Measurements from ENCODE around the gene DNAJC6.

The DNAJC6 gene

DNA sequence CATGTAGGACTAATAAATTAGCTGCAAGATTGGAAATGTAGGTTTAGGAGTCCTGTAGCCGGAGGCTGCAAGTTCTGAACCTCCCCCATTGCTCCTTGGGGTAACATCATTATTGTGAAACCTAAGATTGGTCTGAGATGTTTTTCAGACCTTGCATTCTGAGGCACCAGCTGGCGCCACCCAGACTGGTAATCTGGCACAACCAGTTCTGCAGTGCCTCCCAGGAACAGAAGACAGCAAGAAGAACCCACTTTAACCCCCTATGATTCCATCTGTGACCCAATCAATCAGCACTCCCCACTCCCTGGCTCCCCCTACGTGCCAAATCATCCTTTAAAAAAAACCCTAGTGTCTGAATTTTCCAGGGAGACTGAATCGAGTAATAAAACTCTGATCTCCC is 11.6 kb upstream of the DNAJC6 start:
- no peak for DNase-seq

DNA sequence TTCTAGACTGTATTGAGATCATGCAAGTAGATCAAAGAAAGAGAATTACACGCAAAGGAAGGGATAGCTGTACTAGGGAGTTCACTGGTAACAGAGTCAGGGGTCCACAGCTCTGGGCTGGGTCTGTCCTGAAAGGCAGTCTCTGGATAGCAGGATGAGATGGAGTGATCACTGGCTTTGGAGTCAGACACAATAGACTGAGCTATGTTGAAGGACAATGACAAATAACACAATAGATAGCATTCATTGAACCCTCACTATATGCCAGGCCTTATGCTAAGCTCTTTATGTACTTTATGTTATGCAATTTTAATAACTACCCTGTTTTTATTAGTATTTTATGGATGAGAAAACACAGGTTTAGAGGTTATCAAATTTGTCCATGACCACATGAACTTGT is 10.0 kb upstream of the DNAJC6 start:
- DNase-seq, result no peak

DNA sequence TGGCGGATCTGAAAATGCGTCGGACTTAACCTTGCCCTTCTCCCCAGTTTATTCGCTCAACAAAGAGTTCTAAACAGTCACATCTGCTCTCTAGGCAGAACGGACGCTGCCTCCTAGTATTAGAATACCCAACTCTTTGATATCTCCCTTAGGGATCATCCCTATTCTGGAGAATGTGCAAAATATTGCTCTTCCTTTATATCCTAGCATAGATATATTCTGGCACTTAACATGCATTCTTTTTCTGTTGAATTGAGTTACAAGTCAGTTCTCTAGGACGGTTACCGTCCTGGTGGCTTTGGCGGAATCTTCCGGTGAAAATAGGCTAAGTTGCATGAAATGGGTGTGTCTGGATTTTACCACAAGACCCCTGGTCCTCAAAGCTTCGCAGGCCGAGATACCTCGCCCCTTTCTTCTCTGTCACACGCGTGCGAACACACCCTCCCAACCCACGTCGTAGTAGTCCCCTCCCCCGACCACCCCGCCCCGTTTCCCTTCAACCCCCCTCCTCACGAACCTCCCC is 501 bp upstream of the DNAJC6 start:
- no peak for DNase-seq

GRCh38 chr1:65310078-65310587 is 790 bp downstream of the DNAJC6 start:
- no peak for DNase-seq

DNA sequence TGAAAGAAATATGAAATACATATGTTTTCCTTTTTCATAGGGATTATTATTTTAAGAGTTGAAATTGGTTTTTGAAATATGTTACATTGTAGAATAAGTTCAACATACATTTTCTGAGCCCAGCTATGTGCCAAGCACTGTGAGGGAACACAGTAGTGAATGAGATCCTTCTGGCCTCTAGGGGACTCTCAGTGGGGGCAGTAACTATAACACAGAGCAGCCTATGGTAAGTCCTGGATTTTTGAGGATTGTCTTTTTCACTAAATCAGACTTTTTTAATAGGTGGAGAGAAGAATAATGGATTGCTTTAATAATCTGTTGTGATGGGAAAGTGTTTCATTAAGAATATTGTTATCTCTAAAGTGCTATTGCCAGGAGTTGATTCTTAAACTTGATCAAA is 2.4 kb downstream of the DNAJC6 start:
- DNase-seq, result no peak

DNA sequence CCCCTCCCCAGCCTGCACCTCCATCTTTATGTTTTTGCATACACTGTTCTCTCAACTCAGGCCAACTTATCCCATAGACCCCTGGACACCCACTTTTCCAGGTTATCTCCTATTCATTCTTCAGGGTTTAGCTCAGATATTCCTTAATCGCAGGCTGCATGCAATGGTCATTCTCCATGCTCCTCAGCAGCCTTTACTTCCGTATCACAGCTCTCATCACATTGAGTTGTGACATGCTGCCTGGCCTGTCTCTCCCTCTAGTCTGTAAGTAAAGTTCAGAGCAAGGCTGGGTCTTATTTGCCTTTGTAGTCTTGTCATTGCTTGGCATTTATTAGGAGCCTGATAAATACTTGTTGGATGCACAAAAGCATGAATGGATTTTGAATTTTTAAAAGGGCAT is 6.9 kb downstream of the DNAJC6 start:
- DNase-seq, result no peak

DNA sequence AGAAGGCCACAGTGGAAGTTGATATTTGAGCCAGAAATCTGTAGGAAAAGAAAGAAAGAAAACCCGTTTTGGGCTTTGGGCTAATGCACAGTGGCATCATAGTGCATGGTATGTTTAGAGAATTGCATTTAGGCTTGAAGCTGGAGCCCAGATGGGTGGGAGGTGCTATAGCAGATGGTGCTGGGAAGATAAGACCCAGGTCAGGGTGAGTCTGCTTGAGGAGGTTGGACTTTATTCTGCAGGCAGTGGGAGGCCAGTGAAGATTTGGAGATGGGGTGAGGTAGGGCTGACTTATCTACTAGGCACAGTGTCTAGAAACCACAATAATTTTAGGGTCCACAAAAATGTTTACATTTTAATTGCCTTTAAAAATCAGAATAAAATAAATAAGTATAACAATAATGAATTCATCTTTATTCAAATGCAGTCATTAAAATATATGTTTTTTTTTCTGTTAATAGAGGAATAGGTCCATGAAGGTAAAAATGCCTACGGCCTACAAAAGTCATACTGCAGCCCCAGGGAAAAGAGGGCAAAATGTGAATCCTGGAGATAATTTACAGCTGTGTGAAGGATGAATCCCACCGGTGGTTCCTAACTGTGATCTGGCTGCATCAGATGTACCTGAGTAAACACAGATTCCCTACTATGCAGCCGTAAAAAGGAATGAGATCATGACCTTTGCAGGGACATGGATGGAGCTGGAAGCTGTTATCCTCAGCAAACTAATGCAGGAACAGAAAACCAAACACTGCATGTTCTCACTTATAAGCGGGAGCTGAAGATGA is 8.7 kb downstream of the DNAJC6 start:
- no peak for DNase-seq

DNA sequence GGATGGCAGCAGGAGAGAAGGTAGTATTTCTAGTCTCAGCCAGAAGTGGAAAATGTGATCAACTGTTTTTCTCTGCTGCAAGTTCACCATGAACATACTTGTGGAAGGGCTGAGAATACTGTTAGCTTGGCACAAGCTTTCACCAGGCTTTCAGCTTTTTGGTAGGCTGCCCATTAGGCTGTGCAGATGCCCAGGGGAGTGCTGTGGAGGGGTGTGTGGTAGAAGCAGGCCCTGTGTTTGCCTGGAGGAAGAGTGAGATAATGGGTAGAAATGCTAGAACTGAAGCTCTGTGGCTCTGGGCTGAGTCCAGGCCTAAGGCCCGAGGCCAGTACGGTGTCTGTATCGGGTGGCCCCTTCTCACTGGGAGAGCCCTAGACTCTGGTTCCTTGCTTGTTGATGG is 9.8 kb downstream of the DNAJC6 start:
- no peak for DNase-seq

DNA sequence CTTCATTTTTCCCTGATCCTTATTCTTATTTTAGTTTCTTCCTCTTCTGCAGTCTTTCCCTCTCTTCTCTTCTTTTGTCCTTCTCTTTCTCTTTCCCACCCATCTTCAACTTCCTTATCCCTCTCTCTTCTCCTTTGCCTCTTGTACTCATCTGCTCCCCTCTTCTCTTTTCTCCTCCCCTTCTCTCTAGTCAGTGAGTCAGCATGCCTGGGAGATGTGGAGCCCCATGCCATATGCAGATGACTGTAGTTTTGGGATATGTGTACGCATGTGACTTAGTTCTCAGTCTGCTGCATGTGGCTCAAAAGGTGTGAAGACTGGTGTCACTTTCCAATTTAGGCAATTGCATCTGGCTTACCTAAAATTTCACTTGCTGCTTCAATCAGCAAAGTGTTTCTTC is 10.4 kb downstream of the DNAJC6 start:
- no peak for DNase-seq

GRCh38 chr1:65321879-65322278 is 12.5 kb downstream of the DNAJC6 start:
- no peak for DNase-seq

DNA sequence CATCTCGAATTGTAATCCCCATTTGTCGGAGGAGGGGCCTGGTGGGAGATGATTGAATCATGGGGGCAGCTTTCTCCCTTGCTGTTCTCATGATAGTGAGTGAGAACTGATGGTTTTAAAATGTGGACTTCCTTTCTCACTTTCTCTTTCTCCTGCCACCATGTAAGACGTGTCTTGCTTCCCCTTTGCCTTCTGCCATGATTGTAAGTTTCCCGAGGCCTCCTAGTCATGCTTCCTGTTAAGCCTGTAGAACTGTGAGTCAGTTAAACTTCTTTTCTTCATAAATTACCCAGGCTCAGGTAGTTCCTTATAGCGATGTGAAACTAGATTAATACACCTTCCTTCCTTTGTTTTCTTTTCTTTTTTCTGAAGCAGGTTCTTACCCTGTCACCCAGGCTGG is 13.9 kb downstream of the DNAJC6 start:
- peak; percentile 7 for DNase-seq

DNA sequence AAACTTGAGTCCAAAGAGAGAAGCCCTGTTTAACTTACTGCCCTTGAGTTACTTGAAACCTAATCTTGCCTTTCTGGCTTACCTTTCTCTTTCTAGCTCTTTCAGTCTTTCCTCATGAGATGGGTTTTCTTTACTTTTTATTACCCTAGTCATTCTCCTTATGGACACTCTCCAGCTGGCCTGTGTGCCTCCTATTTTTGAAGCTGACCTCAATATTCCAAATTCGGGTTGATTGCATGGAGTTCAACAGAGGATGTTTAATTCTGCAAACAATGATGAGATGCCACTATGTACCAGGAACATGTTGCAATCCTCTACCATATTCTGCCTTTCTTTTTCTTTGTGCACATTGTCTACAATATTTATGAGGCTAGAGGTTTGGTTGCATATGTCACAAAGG is 20.7 kb downstream of the DNAJC6 start:
- no peak for DNase-seq

DNA sequence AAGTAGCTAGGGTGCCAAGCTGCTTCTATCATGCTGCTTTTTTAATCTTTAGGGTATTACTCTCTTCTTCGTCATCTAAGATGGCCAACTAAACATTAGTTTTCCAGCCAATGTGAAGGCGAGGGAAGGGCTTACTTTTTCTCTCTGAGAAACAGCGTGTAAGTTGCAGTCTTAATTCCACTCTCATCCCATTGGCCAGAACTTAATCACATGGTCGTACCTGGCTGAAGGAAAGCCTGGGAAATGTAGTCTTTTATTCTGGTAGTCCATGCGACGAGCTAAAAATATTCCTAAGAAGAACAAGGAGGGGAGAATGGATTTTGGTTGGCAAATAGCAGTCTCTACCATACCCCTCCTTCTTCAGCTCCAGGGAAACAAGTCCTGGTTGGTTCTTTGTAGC is 21.5 kb downstream of the DNAJC6 start:
- no peak for DNase-seq

DNA sequence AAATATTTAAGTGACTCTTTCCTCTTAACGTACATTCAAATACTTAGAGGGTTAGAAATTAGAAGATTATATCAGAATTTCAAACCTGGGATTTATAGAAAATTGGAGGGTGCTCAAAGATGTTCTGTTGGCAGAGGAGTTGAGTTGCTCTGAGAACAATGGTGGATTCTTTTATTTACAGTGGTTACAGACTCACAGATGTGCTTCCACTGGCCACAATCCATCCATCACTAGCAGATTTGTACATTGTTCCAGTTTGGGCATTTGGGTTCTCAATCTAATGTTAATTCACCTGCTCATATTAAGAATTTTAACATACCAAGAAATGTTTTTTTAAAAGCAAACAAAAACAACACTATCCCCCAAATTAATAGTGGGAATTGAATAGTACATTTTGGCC is 23.5 kb downstream of the DNAJC6 start:
- no peak for DNase-seq

- DNase-seq, result no peak
Observed at GRCh38 chr1:65334081-65334480, 24.7 kb downstream of the DNAJC6 start.

DNA sequence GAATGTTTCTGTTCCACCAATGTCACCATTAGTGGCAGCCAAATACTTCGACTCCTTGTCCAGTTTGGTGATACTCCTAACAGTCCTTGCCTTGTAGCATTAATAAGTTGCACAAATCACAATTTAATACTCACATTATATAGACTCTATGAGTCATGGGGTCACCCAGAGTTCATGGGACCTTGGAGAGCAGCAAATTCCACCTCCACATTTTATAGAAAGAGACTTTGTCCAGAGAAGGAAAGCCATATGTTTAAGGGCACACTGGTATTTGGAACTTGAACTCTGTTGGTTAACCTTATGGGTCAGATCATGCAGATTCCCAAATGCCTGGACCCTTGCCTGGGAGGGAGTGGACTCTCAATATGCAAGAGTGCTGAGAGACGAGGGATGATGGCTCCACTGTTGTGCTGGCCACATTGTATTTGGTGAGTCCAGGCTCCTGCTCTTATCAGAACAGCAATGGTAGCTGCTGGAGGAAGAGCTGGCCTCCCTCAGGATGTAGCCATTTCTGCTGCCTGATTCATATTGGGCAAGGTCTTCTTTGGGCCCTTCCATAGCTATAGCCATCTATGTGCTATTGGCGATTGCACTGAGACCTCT is 30.6 kb downstream of the DNAJC6 start:
- DNase-seq, result no peak

GRCh38 chr1:65341381-65341780 is 32.0 kb downstream of the DNAJC6 start:
- no peak for DNase-seq

GRCh38 chr1:65343286-65343685 is 33.9 kb downstream of the DNAJC6 start:
- DNase-seq, result no peak

- no peak for DNase-seq
Observed at GRCh38 chr1:65344171-65344814, 35.0 kb downstream of the DNAJC6 start.

DNA sequence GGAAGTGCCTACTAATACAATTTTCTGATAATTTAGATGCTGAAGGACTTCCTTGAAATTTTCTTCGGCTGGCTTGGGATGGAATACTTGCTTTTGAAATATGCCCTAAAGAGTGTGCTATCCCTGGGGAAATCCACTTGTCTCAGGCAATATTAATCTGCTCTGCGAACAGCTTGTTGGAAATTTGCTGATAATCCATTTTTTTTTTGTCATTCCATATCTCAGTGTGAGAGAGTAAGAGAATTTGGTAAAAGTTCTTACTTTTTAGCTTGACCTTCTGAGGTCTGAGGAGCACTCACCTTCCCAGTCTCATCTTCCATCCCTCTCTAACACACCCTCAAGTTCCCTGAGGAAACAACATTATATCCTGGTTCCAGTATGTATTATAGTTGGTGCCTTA is 36.8 kb downstream of the DNAJC6 start:
- no peak for DNase-seq

GRCh38 chr1:65355031-65355712 is 45.8 kb downstream of the DNAJC6 start:
- no peak for DNase-seq

DNA sequence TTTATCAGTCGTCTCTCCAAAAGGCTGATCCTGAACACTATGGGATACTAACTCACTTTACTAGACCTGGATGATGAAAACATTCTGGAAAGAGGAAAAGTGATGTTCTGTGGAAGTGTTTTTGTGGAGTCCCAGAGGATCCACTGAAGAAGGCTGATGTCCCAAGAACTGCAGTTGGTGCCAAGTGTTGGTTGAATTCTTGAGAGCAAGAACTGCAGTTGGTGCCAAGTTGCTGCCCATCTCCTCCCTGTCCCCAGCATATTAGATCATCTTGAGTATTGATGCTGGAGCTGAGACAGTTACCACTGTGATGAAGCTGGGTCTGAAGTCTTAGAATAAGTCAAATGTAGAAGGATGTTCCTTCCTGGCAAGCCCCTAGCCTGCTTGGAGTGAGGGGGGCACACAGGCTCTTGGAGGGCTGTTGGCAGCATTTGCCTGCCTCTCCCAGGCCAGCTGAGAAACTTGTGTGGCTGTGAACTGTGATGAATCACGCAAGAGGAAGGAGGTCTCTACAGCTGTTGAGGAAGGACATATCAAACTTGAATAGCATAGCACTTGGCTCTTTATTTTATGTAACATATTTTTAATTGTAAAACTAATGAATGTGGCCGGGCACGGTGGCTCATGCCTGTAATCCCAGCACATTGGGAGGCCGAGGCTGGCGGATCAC is 48.1 kb downstream of the DNAJC6 start:
- no peak for DNase-seq

GRCh38 chr1:65359888-65360287 is 50.5 kb downstream of the DNAJC6 start:
- no peak for DNase-seq

Measured in GDM1 (cell line).